Astrocyte (in vitro differentiated cells and primary cell): Measurements from ENCODE around the gene CHRD.

Experiments
- EZH2 ChIP-seq: IDR thresholded peaks from 2 replicates; pipeline ENCODE4 v1.6.1; 2012; ENCODE audit warnings: mild to moderate bottlenecking, low read length, inconsistent platforms; ENCODE audit not compliant: insufficient read depth
- TF ChIP-seq, protein P1 (sequence below): IDR thresholded peaks from 2 replicates; pipeline ENCODE4 v1.5.1; 2011; ENCODE audit warnings: low read depth, mild to moderate bottlenecking, inconsistent platforms, low read length, moderate library complexity; ENCODE audit not compliant: insufficient read depth

DNA sequence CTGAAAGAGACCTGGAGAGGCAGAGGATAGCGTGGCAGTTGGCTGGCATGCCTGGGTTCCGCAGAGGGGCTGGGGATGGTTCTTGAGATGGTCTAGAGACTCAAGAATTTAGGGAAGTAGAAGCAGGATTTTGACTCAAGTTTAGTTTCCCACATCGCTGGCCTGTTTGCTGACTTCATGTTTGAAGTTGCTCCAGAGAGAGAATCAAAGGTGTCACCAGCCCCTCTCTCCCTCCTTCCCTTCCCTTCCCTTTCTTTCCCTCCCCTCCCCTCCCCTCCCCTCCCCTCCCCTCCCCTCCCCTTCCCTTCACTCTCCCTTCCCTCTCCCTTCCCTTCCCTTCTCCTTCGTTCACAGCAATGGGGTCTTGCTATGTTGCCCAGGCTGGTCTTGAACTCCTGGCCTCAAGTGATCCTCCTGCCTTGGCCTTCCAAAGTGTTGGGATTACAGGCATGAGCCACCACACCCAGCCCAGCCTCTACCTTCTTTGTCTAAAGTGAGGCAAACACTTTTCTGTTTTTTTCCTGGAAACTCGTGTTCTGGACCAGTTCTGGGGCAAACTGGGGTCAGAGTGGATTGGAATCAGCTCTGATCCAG, 10.2 kb downstream of the CHRD start:
- TF ChIP-seq, protein P1, sequence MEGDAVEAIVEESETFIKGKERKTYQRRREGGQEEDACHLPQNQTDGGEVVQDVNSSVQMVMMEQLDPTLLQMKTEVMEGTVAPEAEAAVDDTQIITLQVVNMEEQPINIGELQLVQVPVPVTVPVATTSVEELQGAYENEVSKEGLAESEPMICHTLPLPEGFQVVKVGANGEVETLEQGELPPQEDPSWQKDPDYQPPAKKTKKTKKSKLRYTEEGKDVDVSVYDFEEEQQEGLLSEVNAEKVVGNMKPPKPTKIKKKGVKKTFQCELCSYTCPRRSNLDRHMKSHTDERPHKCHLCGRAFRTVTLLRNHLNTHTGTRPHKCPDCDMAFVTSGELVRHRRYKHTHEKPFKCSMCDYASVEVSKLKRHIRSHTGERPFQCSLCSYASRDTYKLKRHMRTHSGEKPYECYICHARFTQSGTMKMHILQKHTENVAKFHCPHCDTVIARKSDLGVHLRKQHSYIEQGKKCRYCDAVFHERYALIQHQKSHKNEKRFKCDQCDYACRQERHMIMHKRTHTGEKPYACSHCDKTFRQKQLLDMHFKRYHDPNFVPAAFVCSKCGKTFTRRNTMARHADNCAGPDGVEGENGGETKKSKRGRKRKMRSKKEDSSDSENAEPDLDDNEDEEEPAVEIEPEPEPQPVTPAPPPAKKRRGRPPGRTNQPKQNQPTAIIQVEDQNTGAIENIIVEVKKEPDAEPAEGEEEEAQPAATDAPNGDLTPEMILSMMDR: no peak
- no peak for TF ChIP-seq EZH2
